GM12892 (cell line): ENCODE data around the gene ABTB2.

Experiments used
- DNase-seq: peaks from one replicate; pipeline ENCODE4 v3.0.0; 2011; ENCODE audit not compliant: insufficient read length
- FAIRE-seq: peaks from 2 replicates; lab custom pipeline; 2011; peaks lifted over from hg19 to GRCh38; lab: Jason Lieb, UNC
- POLR2A ChIP-seq: IDR thresholded peaks from 2 replicates; pipeline ENCODE4 v1.6.1; 2011; ENCODE audit warnings: low read depth, low read length, control low read depth
- POLR2AphosphoS5 ChIP-seq: IDR thresholded peaks from 2 replicates; pipeline ENCODE4 v1.6.1; 2011; ENCODE audit warnings: low read depth, low read length, control low read depth
- TAF1 ChIP-seq: IDR thresholded peaks from 2 replicates; pipeline ENCODE4 v1.6.1; 2011; ENCODE audit warnings: low read depth, mild to moderate bottlenecking, control low read depth, low read length, borderline replicate concordance

ABTB2 gene

GRCh38 chr11:34128824-34129223, 229.0 kb downstream of the ABTB2 start:
- DNase-seq = no peak
- TF ChIP-seq POLR2A (no peak), TAF1 (no peak), POLR2AphosphoS5 (no peak)
- no peak for FAIRE-seq

DNA sequence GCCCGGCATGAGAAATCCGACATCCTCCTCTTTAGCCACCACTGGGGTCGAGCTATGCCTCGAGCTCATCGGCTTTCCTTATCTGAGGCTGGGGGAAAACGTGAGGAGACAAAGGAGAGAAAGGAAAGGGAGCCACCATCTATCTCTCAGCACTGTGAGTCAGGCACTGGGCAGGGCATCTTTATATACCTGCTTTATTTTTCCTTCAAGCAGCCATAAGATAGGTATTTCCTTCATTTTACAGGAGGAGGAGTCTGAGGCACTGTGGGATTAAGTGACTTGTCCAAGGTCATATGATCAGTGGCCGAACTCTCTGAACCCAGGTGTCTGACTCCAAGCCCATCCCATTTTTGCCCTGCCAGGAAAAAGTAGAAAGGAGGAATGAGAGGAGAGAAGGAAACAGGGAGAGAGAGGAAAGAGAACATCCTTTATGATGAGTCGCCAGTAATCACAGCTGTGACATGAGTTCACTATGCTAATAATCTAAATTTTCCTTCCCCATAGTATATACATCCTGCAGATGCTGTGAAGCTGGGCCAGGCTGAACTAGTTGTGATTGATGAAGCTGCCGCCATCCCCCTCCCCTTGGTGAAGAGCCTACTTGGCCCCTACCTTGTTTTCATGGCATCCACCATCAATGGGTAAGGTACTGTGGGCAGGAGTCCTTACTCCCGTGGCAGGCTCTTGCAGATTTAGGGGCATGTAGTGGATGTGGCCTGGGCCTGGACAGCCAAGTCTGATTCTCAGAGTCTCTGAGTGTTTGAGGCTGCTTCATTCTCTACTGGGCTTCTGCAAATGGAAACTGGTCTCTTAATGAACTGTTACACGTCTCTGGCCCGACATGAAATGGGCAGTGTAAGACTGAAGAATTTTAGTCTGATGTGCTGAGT, 230.6 kb downstream of the ABTB2 start:
- DNase-seq = no peak
- FAIRE-seq = no peak
- TF ChIP-seq POLR2A (no peak), POLR2AphosphoS5 (no peak), TAF1 (no peak)

DNA sequence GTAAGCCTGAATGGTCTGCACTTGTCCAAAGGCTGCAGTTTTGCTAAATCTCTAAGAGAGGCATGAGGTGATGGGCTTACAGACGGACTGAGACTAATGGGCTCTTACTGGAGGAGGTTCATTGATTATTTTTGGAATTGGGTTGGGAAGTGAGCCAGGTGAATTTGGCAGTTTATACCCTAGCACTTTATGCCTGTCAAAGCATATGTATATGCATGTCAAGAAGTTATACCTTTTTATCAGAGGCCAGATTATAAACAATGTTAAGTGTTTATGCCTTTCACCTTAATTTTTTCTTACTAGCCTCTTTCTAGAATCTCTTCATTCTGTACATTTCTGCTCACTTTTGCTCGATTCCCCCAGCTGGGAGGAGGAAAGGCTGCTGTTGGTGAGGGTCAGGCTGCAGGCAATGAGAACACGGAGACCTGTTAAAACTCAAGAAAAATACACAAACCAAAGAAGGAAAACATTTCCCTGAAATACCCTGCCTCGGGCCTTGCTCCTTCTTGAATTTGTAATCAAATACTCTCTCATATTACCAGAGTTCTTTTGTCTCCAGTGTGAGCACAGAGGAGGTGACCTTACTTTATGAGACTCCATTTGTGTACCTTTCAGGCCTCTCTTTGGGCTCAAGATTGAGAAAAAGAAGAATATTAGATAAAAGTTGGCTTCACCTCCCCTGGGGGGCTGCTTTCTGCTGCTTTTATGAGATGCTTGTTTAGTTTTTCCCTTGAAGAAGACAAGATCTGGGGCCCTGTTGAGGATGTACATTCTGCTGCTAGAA, 232.7 kb downstream of the ABTB2 start:
- TF ChIP-seq POLR2A (no peak), TAF1 (no peak), POLR2AphosphoS5 (no peak)
- FAIRE-seq (no peak), DNase-seq (no peak)

DNA sequence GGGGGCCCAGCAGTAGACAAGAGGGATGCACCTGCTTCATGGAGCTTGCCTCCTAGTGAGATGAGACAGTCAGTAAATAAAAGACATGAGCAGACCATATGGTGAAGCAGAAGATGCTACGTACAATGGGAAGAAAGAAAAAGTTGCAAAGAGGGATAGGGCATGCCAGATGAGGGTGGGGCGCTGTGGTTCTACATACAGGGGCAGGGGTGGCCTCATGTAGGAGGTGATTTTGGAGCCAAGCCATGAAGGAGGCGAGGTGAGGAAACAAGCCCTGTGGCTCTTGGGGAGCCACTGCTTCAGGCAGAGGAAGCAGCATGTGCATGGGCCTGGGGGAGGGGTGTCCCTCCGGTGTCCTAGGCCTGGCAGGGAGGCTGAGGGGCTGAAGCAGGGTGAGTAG, 237.2 kb downstream of the ABTB2 start:
- TF ChIP-seq TAF1 = no peak
- FAIRE-seq = no peak
- no peak for DNase-seq

DNA sequence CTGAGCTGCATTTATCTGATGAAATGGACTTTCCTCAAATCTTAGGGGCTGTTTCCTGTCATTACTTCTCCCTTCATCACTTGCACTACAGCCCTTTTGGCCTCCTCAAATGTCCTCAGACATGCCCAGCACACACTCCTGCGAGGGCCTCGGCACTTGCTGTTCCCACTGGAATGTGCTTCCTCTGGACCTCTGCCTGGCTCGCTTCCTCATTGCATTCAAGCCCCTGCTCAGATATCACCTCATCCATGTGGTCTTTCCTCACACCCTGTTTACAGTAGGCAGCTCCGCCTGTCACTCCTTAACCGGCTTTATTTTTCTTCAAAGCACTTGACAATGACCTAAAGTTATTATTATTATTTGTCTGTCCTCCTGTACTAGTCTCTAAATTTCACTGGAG, 243.3 kb downstream of the ABTB2 start:
- no peak for DNase-seq
- FAIRE-seq = no peak
- TF ChIP-seq TAF1 (no peak), POLR2A (no peak), POLR2AphosphoS5 (no peak)

DNA sequence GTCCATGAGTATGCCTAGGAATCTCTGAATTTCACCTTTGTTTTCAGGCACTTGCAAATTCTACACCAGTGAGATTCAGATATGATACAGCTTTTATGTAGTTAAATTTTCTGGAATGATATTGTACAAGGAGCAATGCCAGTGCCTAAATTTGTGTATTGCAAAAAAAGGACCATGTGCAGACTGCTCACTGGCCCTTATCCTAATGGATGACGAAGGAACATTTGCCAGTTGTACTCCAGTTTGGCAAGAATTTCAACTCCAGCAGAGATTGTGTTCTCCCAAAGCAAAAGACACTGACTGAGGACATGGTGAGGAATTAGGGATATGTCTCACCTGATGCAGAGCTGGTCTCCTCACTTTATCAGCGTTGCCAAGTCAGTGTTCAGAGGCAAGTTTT, 243.8 kb downstream of the ABTB2 start:
- no peak for TF ChIP-seq TAF1
- TF ChIP-seq POLR2AphosphoS5 = no peak
- no peak for TF ChIP-seq POLR2A
- no peak for DNase-seq
- no peak for FAIRE-seq

GRCh38 chr11:34111722-34112270, 246.0 kb downstream of the ABTB2 start:
- TF ChIP-seq TAF1 (no peak), POLR2AphosphoS5 (no peak), POLR2A (no peak)
- FAIRE-seq (peak; percentile 44), DNase-seq (no peak)

DNA sequence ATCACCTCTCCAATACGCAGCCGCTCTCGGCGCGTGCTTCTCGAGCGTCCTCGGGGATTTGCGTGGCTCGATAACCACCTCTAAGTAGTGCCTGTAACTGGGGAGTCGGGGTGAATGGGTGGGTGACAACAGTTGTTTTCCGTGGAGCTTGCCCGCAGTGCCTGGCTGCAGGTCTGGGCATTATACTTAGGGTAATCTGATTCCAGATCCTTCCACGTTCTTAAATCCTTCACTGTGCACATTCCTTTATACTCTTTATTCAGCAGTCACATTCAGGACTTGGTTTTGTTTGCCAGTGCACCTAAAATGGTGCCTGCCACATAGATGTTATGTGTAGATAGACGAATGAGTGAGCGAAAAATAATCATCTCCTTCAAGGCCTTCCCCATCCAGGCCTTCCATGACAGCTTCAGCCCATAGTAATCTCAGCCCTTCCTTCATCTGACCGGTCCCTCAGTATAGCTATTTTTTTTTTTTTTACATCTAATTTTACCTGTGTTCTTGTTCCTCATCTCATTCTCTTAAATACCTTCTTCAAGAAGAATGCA, 251.8 kb downstream of the ABTB2 start:
- TF ChIP-seq POLR2A (no peak), POLR2AphosphoS5 (no peak), TAF1 (no peak)
- no peak for FAIRE-seq
- DNase-seq = no peak

- peak; percentile 98 for TF ChIP-seq POLR2A
- TF ChIP-seq TAF1 = peak; percentile 76
- peak; percentile 99 for TF ChIP-seq POLR2AphosphoS5
- FAIRE-seq (peak; percentile 100), DNase-seq (peak; percentile 74)
Observed at GRCh38 chr11:34105079-34105956, 252.5 kb downstream of the ABTB2 start, which contains the start of gene NAT10. NAT10 (plus strand) TSS chr11:34105629; CDS start chr11:34108226, 2,597 bp downstream.

GRCh38 chr11:34104680-34105078, 253.1 kb downstream of the ABTB2 start:
- TF ChIP-seq POLR2A (no peak), POLR2AphosphoS5 (no peak), TAF1 (no peak)
- FAIRE-seq = no peak
- no peak for DNase-seq
